Stimulated activated CD4-positive, alpha-beta T cell treated with anti-CD3 and anti-CD28 coated beads, Interleukin-12 subunit alpha, Interleukin-12 subunit beta, amount 100 ng/mL, for 48 hours (primary cell): ENCODE data around the gene NEO1.

Experiments used
- DNase-seq, 3 donors: peaks; one replicate each; pipeline ENCODE4 v3.0.0-alpha.2; 2020; ENCODE audit warnings: low read depth in 2 of 3, low spot score in 1 of 3

NEO1 gene

DNA sequence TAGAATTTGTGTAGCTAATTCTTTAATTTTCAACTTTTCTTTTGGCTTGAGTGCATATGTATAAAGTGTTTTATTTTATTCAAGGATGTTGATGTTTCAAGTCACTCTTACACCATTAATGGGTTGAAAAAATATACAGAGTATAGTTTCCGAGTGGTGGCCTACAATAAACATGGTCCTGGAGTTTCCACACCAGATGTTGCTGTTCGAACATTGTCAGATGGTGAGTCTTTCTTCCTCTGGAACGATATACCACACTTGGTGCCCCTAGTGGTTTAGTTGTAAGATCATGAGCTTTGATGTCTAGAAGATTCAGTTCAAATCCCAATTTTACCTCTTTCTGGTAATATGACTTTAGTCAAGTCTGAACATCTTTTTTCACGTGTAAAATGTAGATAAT, 197.2 kb downstream of the NEO1 start:
- no peak for DNase-seq

DNA sequence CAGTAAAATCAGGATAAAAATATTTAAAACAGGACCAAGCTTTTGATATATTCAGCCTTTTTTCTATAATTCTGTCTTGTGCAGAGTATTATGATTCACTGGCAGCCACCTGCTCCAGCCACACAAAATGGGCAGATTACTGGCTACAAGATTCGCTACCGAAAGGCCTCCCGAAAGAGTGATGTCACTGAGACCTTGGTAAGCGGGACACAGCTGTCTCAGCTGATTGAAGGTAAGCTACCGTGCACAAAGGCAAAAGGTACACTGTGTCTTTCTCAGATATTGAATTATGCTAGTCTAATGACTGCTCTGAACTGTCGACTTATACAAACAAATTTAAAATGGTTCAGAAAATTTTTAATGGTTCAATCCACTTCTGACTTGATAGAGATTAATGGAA, 202.3 kb downstream of the NEO1 start:
- no peak for DNase-seq

DNA sequence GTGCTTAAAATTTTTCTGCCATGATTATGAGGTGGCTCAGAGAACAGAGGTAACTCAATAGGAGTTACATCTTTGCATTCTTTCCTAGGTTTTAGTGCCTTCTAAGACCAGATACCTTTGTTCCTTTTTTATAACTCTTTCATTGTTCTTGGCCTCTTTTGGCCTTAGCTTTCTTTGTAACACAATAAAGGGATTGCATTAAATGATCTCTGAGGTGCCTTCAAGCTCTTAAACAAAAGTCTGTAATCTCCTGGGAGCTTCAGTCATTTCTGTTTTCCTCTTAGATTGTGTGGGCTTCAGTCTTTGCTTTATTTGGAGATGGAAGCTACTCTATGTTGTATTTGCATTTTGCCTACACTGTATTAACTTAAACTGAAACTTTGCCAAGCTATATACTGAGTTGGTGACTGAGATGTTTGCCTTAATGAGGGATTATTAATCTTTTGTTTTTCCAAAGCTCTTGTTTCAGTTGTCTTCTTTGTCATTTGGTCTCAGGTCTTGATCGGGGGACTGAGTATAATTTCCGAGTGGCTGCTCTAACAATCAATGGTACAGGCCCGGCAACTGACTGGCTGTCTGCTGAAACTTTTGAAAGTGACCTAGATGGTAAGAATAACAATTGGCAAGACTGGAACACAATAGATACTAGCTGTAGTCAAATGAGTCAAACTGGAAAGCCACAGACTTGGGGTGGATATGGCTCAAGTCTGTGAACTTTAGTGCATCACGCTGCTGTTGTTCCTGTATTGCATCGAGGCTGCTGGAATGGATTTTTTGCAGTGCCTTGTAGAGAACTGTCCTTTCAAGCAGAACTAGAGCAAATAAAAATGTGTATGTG, 206.2 kb downstream of the NEO1 start:
- peak in 2 of 3 donors; percentile 2 to 5 for DNase-seq

DNA sequence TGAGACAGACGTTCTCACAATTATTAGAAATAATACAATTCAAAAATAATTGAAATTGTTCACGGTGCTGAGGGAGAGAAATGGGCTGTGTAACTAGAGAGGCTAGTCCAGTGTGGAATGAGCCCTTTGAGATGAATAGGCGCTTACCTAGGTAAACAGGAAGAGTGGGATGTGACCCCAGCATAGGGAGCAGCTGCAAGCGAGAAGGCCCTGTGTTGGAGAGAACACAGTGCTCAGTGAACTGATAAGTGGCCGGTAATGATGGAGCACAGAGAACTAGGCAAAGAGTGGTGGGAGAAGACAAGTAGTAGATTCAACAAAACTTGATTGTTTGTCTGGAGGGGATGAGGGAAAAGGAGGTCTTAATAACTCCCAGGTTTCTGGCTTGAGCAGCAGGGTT, 212.6 kb downstream of the NEO1 start:
- no peak for DNase-seq

DNA sequence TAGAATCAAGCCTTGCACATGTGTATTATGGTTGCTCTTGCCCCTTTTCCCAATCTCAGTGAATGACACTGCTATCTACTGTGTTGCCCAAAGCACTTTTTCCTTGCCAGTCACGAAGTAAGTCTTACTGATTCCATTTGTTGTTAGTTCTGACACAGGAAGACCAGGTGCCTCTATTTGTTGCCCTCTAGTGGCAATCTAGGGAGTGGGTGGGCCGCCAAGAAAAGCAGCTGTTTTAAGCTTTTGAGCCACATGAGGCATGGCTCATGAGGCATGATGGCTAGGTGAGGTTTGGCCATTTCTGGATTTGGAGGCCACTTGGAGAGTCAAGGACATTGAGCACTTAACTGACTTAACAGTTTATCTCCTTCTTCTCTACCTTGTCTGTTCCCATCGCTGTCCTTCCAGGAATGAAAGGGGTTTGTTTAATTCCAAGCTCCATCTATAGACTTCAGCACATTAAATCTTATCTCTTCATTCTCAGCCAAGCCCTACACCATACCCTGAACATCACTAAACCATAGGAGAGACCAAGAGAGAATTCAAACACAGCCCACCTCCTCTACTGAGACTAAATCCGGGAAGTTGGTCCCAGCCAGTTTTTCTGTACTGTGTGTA, 213.4 kb downstream of the NEO1 start:
- DNase-seq, result peak; percentile 20 to 44 (median 26)

DNA sequence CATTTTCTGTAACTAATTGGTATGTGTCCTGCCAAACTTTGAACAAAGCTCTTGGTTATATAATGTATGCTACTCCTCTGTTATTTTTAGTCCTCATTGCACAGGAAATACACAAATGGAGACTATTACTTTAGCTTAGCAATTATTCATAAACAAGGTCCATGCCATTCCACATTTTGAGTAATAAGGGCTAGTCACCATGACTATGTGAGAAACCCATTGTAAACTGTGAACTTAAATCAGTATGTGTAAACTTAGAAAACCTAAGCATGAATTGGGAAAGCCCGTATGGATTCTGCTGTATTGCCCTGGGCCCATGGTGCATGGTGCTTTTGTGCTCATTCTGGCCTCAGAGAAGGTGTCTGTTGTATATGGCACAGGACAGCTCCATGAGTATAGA, 216.2 kb downstream of the NEO1 start:
- DNase-seq, result no peak

DNA sequence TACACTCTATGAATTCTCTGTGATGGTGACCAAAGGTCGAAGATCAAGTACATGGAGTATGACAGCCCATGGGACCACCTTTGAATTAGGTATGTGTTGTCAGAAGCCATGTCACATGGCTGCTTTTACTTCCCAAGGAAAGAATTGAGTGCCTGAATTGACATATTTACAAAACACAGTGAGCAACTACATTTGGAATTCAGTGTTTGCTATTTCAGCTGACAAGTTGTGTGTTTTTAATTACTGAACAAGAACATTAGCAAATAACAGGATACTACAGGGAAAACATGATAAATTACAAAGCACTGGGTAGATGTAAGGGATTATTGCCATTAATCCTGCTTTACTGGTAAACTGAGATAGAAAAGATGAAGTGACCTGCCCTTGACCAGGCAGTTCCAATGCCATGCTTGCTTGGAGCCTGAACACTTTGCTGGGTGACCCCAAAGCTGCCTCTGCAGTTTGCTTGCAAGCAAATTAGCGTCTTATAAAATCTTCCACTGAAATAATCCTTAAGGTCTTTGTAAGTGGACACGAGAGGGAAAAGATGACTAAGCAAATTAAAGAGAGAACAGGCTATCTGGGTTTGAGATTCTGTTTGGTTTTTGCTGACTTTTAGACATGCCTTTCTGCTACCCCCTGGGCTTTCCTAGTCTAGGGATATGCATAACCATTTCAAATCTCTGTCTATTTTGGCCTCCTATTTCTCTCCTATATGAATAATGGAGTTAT, 218.3 kb downstream of the NEO1 start:
- no peak for DNase-seq

DNA sequence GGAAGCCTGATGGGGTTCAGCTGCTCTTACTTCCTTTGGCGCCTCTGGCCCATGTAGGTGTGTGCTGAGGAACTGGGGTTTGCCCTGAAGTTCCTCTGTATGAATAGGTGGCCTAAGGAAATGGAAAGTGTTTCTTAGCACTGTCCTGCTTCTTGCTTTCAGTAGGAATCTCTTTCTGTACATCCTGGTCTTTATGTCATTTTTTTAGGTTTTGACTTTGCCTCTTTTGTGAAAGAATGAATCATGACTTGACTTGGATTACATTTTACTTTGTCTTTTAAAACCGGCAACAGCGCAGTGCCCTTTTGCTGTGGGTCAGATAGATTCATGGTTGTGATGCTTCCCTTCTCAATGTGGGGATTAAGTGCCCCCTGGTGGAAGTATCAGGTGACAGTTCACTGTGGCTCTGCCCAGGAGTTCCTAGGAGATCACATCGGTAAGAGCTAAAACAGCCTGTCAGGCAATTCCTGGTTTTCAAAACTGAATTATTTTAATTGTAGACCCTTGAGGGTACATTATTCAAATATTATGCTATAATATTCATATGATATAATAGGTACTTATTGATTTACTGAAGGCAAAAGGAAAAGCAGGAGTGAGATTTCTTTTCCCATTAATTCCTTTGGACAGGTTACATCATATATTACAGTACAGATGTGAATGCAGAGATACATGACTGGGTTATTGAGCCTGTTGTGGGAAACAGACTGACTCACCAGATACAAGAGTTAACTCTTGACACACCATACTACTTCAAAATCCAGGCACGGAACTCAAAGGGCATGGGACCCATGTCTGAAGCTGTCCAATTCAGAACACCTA, 221.1 kb downstream of the NEO1 start:
- DNase-seq, result peak; percentile 15 to 51 (median 16)

DNA sequence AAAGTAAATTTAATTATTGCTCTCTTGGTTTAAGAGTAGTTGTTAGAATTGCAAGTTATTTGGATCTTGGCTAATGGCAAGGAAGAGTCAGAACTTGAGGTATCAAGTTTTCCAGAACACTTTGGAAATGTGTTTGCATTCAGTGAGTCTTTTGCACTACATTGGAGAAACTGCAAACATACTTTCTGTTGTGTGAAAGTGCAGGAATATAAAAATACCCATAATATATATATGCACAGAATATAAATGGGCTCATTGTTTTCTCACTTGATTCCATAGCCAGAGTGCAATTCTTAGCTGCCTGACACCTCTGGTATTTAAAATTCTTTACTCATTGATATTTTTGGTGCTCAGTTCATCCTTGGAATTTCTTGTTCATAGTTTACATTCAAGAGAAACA, 223.6 kb downstream of the NEO1 start:
- DNase-seq, result no peak

DNA sequence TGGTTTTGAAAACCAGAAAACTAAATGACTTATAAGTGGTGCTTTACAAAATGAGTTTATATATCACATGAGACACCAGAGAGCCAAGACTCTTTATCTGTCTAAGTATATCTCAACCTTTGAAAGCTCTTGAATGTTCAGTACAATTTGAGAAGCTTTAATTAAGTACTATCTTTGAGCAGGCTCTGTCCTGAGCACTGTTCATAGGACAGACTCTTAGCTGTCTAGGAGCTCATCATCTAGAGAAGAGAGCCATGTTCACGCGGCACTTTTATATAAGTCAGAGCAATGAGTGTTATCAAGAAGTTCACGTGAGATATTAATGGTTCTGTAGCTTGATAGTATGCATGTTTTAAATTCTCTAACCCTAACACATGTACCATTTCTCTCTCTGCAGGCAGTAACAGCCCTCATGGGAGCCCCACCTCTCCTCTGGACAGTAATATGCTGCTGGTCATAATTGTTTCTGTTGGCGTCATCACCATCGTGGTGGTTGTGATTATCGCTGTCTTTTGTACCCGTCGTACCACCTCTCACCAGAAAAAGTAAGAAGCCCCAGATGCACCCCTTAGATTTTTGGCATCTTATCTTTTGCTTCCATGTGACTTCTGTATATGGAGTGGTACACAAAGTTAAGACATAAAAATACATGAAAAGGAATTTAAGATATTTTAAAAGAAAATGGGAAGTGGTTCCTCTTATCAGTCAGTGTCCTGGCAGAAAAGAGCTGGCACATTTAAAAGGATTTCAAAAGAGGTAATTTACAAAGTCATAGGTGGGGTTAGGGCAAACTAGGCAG, 230.5 kb downstream of the NEO1 start:
- DNase-seq, result no peak

DNA sequence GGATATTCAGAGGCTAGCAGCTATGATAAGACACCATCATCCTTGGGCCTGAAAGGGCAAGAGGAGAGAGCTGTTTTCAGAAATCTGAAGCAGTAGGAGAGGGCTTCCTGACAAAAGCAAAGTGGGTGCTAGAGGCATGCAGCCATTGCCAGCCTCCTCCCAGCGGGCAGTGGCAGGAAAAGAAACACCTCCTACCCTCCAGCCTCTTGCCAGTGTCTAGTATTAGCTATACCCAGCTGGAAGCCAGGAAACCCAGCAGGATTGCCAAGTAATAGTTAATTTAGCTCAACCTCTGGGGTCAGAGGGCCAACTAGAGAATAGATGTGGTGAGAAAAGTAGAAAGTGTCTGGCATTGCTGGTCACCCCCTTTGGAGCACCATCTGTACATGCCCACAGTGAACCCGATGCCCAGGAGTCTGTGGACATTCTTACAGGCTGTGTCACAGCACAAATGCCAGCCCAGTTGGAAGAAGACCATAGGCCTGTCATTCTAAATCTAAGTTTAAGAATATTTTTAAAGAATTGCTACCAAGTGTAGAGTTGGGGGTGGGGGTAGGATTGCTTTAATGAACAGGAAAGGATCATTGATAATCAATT, 231.2 kb downstream of the NEO1 start:
- DNase-seq, result no peak

DNA sequence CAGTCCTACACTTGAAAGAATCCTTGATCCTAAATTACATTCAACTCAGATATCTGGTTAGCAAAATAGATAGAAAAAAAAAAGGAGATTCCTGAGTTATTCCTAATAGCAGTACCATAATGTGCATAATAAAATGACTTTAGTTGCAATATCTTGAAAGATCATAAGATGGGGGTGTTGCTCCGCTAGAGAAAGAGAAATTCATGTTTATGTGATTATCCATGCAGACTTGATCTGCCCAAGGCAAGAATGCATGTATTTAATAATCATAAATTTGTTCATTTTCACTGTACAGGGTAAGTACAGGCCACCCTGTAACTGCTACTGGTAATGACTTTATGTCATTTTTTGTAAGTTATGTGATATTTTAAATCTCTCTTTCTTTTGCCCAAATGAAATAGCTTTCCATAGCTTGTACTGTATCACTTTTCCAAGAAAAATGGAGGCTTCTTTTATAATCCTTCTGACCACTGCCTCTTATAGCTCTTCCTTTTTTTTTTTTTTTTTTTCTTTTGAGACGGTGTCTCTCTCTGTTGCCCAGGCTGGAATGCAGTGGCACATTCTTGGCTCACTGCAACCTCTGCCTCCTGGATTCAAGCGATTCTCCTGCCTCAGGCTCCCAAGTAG, 231.9 kb downstream of the NEO1 start:
- no peak for DNase-seq

DNA sequence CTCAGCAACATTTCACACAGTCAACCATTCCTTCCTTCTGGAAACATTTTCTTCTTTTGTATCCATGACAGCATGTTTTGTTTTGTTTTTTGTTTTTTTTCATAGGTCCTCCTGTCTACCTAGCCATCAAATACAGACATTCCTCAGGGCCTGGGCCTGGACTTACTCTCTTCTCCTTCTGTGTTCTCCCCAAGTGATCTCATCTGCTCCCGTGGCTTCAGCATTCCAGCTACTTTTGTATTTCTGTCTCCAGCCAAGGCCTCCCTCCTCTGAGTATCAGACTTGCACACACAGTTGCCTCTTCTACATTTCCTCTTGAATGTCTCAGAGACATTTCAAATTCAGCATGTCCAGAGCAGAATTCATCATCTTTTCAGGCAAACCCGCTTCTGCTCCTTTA, 234.0 kb downstream of the NEO1 start:
- no peak for DNase-seq

DNA sequence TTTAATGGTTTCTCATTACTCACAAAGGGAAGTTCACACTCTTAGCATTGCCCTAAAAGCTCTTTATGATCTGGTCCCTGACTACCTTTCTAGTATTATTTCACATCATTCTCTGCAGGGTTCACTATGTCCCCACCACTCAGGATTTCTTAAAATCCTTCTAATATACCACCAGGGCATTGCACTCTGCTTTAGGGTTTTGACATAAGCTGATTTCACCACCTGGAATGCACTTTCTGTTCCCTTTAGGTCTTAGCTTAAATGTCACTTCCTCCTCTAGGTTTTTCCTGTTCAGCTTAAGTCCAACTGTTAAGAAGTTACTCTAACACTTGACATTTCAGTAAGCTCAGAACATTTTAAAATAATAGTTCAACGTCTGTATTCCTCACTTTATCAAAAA, 234.8 kb downstream of the NEO1 start:
- no peak for DNase-seq

DNA sequence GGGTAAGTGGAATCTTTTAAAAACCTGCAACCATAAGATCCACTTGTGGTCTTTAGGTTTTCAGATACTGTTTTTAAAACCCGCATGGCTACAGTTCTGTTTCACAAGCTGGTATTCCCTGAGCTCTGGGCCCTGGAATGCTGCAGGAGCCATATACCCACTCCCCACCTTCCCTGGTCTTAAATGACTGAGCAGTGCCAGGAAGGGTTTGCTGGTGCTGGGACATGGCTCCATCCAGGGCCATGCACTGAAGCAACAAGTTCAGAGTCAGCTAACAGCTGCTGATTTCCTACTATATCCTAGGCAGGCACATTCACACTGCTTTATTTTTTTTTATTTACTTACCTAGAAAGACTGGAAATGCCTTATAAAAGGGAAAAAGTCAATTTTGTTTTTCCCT, 239.2 kb downstream of the NEO1 start:
- no peak for DNase-seq

DNA sequence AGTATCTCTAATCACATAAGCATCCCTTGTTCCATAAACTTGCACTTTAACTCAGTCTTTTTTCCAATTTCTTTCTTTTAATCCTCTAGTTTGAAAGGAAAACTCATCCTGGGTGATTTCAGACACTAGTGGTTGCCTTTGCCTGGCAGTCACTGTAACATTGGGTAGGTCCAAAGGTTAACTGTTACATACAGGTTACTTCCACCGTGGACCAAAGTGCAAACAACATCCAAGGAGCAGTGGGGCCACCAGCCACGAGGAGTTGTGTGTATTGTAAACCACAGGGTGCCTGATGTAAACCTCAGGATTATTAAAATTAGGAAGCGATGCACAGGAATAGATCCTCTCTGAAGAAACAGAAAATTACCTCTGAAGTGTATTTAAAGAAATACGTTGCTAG, 241.5 kb downstream of the NEO1 start:
- no peak for DNase-seq

DNA sequence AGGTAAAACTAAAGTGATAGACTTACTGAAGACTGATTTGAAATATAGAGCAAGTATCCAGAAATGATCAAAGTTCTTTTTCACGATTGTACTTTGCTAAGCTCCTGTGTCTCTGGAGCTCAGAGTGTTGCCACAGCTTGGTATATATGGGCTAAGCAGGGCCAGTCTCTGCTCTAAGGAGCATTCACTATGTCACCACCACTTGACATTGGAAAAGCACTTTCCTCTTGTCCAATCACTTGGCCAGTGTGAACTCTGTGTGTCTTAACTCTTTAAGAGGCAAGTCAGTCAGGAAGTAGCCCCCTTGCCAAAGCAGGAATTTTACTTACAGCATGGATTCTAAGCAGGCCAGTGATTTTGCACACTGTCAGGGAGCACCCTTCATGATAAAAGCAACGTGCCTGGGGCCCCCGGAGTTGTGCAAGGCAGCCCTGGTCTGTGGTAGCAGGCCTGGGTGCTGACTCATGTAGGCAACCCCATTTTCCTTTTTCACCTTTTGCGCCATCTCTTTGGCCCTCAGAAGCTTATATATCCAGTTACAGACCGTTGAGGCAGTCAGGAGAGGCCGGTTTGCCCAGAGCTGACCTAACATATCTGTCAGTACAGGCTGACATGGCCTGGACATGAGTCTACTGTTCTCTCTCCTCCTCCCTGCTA, 243.5 kb downstream of the NEO1 start:
- DNase-seq, result no peak

DNA sequence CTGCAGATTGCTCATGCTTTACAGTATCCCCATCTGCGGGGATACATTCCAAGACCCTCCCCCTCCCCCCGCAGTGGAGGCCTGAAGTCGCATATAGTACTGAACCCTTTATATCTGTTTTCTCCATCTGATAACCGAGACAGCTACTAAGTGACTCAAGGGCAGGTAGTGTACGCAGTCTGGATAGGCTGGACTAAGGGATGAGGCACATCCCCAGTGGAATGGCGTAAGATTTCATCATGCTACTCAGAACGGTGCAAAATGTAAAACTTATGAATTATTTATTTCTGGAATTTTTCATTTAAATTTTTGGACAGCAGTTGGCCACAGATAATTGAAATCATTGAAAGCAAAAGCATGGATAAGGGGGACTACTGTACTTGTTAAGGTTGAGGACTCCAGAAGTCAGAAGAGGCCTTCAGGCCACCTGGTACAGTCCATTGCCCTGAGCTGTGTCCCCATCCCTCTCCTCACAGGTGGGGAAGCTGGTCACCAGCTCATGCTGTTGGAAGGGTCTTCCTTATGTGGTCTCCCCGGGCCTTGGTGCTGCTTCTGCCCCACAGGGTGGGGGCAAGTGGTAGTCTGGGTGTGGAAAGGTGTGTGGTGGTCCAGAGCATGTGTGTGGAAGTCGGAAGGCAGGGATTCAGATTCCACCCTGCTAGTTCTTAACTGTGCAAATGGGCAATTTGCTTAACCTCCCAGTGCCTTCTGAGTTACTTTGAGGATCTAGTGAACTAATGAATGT, 244.5 kb downstream of the NEO1 start:
- no peak for DNase-seq
